Right lobe of liver (tissue), 4 donors: ENCODE measurements around the gene RBBP7.

Experiments
- POLR2A ChIP-seq: fragments of 450-650 bp; IDR thresholded peaks from one replicate; pipeline ENCODE4 v1.6.1; 2017; ENCODE audit warnings: antibody characterized with exemption, mild to moderate bottlenecking
- TF ChIP-seq, protein P1 (sequence below), 4 donors: fragments of 200-600 bp in 3 of 4; fragments of 450-650 bp in 1 of 4; IDR thresholded peaks; one replicate each; pipeline versions ENCODE4 v1.5.1 to v1.8.0; 2016 to 2022; ENCODE audit warnings: antibody characterized with exemption in 4 of 4, mild to moderate bottlenecking in 2 of 4
- donor health status: DM: no; HTN: no; CAD: no.
- donor health status: DM: no; HTN: no; CAD: no.
- donor health status: DM: no; HTN: yes; CAD: no.

DNA sequence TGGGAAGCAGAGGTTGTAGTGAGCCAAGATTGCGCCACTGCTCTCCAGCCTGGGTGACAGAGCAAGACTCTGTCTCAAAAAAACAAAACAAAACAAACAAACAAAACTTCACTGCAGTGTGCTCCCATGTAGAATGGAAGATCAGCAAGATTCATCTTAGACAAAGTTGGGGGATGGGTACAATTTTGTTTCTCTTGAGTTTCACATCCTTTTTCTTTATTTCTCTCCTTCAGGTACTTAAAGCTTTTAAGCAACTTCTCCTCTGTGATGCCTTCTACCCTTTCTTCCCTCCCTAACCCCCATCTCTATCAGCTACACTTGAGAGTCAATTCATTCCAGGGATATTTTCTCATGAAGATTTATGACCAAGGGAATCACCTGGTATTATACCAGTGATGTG, 15.5 kb upstream of the RBBP7 start:
- TF ChIP-seq, protein P1, sequence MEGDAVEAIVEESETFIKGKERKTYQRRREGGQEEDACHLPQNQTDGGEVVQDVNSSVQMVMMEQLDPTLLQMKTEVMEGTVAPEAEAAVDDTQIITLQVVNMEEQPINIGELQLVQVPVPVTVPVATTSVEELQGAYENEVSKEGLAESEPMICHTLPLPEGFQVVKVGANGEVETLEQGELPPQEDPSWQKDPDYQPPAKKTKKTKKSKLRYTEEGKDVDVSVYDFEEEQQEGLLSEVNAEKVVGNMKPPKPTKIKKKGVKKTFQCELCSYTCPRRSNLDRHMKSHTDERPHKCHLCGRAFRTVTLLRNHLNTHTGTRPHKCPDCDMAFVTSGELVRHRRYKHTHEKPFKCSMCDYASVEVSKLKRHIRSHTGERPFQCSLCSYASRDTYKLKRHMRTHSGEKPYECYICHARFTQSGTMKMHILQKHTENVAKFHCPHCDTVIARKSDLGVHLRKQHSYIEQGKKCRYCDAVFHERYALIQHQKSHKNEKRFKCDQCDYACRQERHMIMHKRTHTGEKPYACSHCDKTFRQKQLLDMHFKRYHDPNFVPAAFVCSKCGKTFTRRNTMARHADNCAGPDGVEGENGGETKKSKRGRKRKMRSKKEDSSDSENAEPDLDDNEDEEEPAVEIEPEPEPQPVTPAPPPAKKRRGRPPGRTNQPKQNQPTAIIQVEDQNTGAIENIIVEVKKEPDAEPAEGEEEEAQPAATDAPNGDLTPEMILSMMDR (IDR thresholded peaks at IDR 0.05): no peak
- TF ChIP-seq POLR2A: no peak
